Anterior cingulate cortex (tissue), 58 donors: Measurements from ENCODE around the gene C11orf98.
A peak's percentile ranks its signal among the peaks of the same experiment; 100 is the strongest.
"Not testable (repeated sequence)": the region's sequence is repeated elsewhere in the genome, so short reads cannot be mapped to it uniquely, and the experiment has no call there.

Experiments
- DNase-seq, 58 donors: peaks; one replicate each; lab custom pipeline; 2025; lab: John Stamatoyannopoulos, UW

The C11orf98 gene

GRCh38 chr11:62656796-62657429, 8.1 kb downstream of the C11orf98 start:
- no peak for DNase-seq

GRCh38 chr11:62654297-62654696, 10.7 kb downstream of the C11orf98 start:
- DNase-seq = no peak

GRCh38 chr11:62652161-62653006, 12.6 kb downstream of the C11orf98 start:
- DNase-seq = no peak

- not testable (repeated sequence) for DNase-seq
Observed at GRCh38 chr11:62650283-62650682, 14.7 kb downstream of the C11orf98 start.

GRCh38 chr11:62649486-62649885, 15.5 kb downstream of the C11orf98 start:
- DNase-seq = no peak

GRCh38 chr11:62648967-62649364, 16.0 kb downstream of the C11orf98 start:
- no peak for DNase-seq

- no peak for DNase-seq
Observed at GRCh38 chr11:62648185-62648966, 16.6 kb downstream of the C11orf98 start.

GRCh38 chr11:62647609-62648005, 17.4 kb downstream of the C11orf98 start:
- no peak for DNase-seq

- DNase-seq = peak in 4 of 58 donors; percentile 8 to 39 (median 31)
Observed at GRCh38 chr11:62646825-62647608, 18.0 kb downstream of the C11orf98 start.

- peak; percentile 76 to 99 (median 97) for DNase-seq
Observed at GRCh38 chr11:62645946-62646824, 18.8 kb downstream of the C11orf98 start, which contains the start of gene GANAB. Gene GANAB, minus strand, starts transcription at chr11:62646613. Its CDS starts 14 bp downstream, at chr11:62646599.

GRCh38 chr11:62645671-62645945, 19.4 kb downstream of the C11orf98 start:
- DNase-seq = no peak

- DNase-seq = no peak
Observed at GRCh38 chr11:62644220-62644619, 20.8 kb downstream of the C11orf98 start.

GRCh38 chr11:62632492-62632891, 32.5 kb downstream of the C11orf98 start:
- DNase-seq = no peak

GRCh38 chr11:62627713-62628112, 37.3 kb downstream of the C11orf98 start:
- DNase-seq = no peak

- DNase-seq = no peak
Observed at GRCh38 chr11:62622476-62623089, 42.4 kb downstream of the C11orf98 start.

- peak; percentile 82 to 99 (median 97) for DNase-seq
Observed at GRCh38 chr11:62621567-62622470, 43.2 kb downstream of the C11orf98 start, which contains the start of gene B3GAT3. Gene B3GAT3, minus strand, starts transcription at chr11:62621986. Its CDS starts 39 bp downstream, at chr11:62621947.

GRCh38 chr11:62621027-62621566, 43.9 kb downstream of the C11orf98 start:
- DNase-seq = no peak
